ENCODE results near the gene CFAP45. TPM values are rescaled to one million over a fixed set of nuclear protein-coding genes. Genes with fewer than 3 reads are reported as not detected.
A peak's percentile ranks its signal among the peaks of the same experiment; 100 is the strongest.

The CFAP45 gene
- polyA plus RNA-seq, 2 of the 4 experiments (the other 2 are of a cell fraction) = 0.67 to 0.89 TPM

DNA sequence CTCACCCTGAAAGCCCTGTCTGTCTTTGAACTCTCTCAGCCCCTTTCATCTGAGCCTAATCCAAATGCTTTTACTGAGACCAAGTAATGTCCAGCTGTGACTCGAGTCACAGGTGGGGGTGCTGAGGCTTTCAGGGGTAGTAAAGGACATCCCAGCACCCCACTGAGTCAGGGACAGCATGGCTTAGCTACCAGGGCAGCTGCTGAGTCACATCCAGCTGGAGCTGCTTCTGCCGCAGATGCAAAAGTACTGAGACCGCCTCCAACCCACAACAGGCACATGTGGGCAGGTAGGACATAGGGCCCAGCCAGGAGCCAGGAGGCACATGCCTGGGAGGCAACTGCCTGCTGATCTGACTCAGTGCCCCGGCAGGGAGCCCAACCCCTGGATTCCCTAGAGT lies 30.8 kb downstream of the CFAP45 start:
- WGBS (ENCODE audit: missing lambda C conversion rate) = 42% methylated on average over 4 of the region's 4 CpGs
- Histone ChIP-seq H3K4me3 (no peak overlapping the region), H3K4me2 (no peak overlapping the region), H3K27ac (peak overlapping the region in 1 of 2 experiments; percentile 32; a peak in 1 of 6 replicates), H3K4me1 (0 out of 3 replicates have a peak, but pooled peaks cover 3% of the 10 kb centered on the region), H3K9me3 (no peaks in the 10 kb centered on the region)
- ChIA-PET POLR2A (no interaction called here), CTCF (interaction anchor here (0.8 to 3.0 kb wide), 5 partner anchors 9 to 71 kb away, joined by 3 to 17 read pairs (median 5); no protein-coding TSS in a partner anchor)
- DNase-seq (ENCODE audit: low read depth in 1 of 2, low spot score in 1 of 2) = no peak
- peak in 1 of 2 experiments; percentile 42; a peak in 1 of 6 replicates for ATAC-seq
- no peak for FAIRE-seq
- TF ChIP-seq ZC3H11A (IDR thresholded peaks at IDR 0.05) (no peak), RAD21 (conservative IDR thresholded peaks at IDR 0.05 in 1 of 2, IDR thresholded peaks at IDR 0.05 in 1 of 2) (no peak), HDAC2 (IDR thresholded peaks at IDR 0.05) (no peak), KDM5A (IDR thresholded peaks at IDR 0.05) (no peak), CHD4 (IDR thresholded peaks at IDR 0.05; ENCODE audit: borderline replicate concordance) (no peak), FOSL2 (IDR thresholded peaks at IDR 0.05) (no peak), FOSL2 (CRISPR knock-in tag; IDR thresholded peaks at IDR 0.05) (no peak), HOXB5 (CRISPR knock-in tag; IDR thresholded peaks at IDR 0.05) (no peak), SREBF2 (IDR thresholded peaks at IDR 0.05) (no peak), EHF (CRISPR knock-in tag; IDR thresholded peaks at IDR 0.05) (no peak), PHF8 (IDR thresholded peaks at IDR 0.05; ENCODE audit: borderline replicate concordance, low read depth) (no peak)
- TF ChIP-seq, protein P1, sequence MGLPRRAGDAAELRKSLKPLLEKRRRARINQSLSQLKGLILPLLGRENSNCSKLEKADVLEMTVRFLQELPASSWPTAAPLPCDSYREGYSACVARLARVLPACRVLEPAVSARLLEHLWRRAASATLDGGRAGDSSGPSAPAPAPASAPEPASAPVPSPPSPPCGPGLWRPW (IDR thresholded peaks at IDR 0.05) = no peak

DNA sequence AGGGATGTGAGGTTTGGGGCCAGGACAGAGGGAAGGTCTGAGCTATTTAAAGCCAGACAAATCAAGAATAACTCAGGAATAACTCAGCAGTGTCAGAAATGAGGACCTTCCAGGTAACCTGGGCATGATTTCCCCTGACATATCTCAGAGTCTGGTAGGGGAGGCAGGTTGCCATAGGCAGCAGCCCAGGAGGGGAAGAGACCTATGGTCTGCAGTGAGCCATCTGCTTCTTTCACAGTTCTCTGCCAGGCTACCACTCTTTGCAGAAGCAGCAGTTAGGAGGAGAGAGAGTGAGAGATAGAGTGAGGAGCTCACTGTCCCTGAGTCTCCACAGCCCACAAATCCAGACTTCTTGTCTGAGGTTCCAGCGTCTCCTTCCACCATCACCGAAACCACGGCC lies 31.2 kb downstream of the CFAP45 start:
- no peak for DNase-seq (ENCODE audit: low read depth in 1 of 2, low spot score in 1 of 2)
- POLR2A ChIA-PET = no interaction called here
- no peak overlapping the region for H3K4me3 ChIP-seq
- WGBS (ENCODE audit: missing lambda C conversion rate) = 81% methylated on average over 3 of the region's 3 CpGs
- no peak for ATAC-seq
- H3K27ac ChIP-seq = 0 out of 6 replicates have a peak overlapping the region, but pooled peaks of 1 of the 2 experiments have one; percentile 6
- 0 out of 3 replicates have a peak, but pooled peaks cover 3% of the 10 kb centered on the region for H3K4me1 ChIP-seq
- H3K4me2 ChIP-seq = no peak overlapping the region
- no peaks in the 10 kb centered on the region for H3K9me3 ChIP-seq
- no peak for FAIRE-seq
- CTCF ChIA-PET = interaction anchor here (0.8 to 3.0 kb wide), 6 partner anchors 9 to 70 kb away, joined by 3 to 17 read pairs (median 4); no protein-coding TSS in a partner anchor
- TF ChIP-seq NR3C1 (IDR thresholded peaks at IDR 0.05) = no peak
- TF ChIP-seq, protein P2, sequence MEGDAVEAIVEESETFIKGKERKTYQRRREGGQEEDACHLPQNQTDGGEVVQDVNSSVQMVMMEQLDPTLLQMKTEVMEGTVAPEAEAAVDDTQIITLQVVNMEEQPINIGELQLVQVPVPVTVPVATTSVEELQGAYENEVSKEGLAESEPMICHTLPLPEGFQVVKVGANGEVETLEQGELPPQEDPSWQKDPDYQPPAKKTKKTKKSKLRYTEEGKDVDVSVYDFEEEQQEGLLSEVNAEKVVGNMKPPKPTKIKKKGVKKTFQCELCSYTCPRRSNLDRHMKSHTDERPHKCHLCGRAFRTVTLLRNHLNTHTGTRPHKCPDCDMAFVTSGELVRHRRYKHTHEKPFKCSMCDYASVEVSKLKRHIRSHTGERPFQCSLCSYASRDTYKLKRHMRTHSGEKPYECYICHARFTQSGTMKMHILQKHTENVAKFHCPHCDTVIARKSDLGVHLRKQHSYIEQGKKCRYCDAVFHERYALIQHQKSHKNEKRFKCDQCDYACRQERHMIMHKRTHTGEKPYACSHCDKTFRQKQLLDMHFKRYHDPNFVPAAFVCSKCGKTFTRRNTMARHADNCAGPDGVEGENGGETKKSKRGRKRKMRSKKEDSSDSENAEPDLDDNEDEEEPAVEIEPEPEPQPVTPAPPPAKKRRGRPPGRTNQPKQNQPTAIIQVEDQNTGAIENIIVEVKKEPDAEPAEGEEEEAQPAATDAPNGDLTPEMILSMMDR (IDR thresholded peaks at IDR 0.05) = no peak
- TF ChIP-seq, protein P3, sequence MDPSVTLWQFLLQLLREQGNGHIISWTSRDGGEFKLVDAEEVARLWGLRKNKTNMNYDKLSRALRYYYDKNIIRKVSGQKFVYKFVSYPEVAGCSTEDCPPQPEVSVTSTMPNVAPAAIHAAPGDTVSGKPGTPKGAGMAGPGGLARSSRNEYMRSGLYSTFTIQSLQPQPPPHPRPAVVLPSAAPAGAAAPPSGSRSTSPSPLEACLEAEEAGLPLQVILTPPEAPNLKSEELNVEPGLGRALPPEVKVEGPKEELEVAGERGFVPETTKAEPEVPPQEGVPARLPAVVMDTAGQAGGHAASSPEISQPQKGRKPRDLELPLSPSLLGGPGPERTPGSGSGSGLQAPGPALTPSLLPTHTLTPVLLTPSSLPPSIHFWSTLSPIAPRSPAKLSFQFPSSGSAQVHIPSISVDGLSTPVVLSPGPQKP (IDR thresholded peaks at IDR 0.05; ENCODE audit: low read depth, low read length) = no peak
- TF ChIP-seq CBX8 (IDR thresholded peaks at IDR 0.05) = no peak
- no peak for TF ChIP-seq HEYL (CRISPR knock-in tag; IDR thresholded peaks at IDR 0.05)
- no peak for TF ChIP-seq BHLHE40 (IDR thresholded peaks at IDR 0.05; ENCODE audit: low read depth, low read length)
- TF ChIP-seq RAD21 (conservative IDR thresholded peaks at IDR 0.05 in 1 of 2, IDR thresholded peaks at IDR 0.05 in 1 of 2) = no peak
- no peak for TF ChIP-seq HOXB5 (CRISPR knock-in tag; IDR thresholded peaks at IDR 0.05)
- TF ChIP-seq EP300 (IDR thresholded peaks at IDR 0.05) = no peak
- TF ChIP-seq, protein P4, sequence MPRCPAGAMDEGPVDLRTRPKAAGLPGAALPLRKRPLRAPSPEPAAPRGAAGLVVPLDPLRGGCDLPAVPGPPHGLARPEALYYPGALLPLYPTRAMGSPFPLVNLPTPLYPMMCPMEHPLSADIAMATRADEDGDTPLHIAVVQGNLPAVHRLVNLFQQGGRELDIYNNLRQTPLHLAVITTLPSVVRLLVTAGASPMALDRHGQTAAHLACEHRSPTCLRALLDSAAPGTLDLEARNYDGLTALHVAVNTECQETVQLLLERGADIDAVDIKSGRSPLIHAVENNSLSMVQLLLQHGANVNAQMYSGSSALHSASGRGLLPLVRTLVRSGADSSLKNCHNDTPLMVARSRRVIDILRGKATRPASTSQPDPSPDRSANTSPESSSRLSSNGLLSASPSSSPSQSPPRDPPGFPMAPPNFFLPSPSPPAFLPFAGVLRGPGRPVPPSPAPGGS (IDR thresholded peaks at IDR 0.05) = no peak
- no peak for TF ChIP-seq RFX5 (IDR thresholded peaks at IDR 0.05)
- TF ChIP-seq, protein P5, sequence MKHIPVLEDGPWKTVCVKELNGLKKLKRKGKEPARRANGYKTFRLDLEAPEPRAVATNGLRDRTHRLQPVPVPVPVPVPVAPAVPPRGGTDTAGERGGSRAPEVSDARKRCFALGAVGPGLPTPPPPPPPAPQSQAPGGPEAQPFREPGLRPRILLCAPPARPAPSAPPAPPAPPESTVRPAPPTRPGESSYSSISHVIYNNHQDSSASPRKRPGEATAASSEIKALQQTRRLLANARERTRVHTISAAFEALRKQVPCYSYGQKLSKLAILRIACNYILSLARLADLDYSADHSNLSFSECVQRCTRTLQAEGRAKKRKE (CRISPR knock-in tag; IDR thresholded peaks at IDR 0.05; ENCODE audit: low read depth) = no peak
- no peak for TF ChIP-seq MAZ (IDR thresholded peaks at IDR 0.05; ENCODE audit: borderline replicate concordance, low read depth, low read length)
- no peak for TF ChIP-seq RNF2 (IDR thresholded peaks at IDR 0.05; ENCODE audit: borderline replicate concordance, low read depth)
- TF ChIP-seq EHF (CRISPR knock-in tag; IDR thresholded peaks at IDR 0.05) = no peak
- no peak for TF ChIP-seq FOSL2 (IDR thresholded peaks at IDR 0.05)
- TF ChIP-seq FOSL2 (CRISPR knock-in tag; IDR thresholded peaks at IDR 0.05) = no peak
- TF ChIP-seq ESRRA (IDR thresholded peaks at IDR 0.05; ENCODE audit: borderline replicate concordance, low read length) = no peak
- TF ChIP-seq KDM1A (IDR thresholded peaks at IDR 0.05; ENCODE audit: low read depth) = no peak
